ENCODE results near the gene PDGFD.

The PDGFD gene

GRCh38 chr11:103988595-103988969 lies 175.4 kb downstream of the PDGFD start:
- no peak for TF ChIP-seq CTCF (IDR thresholded peaks at IDR 0.05; ENCODE audit: low read depth, low read length)
- Histone ChIP-seq H3K27me3 (ENCODE audit: insufficient read depth, low read depth, severe bottlenecking) (no peaks in the 10 kb centered on the region), H3K36me3 (no peaks in the 10 kb centered on the region), H3K4me3 (ENCODE audit: low read depth, low read length) (no peak overlapping the region), H3K27ac (no peak overlapping the region), H3K9me3 (ENCODE audit: severe bottlenecking) (no peaks in the 10 kb centered on the region)
- DNase-seq = no peak

- Histone ChIP-seq H3K4me3 (ENCODE audit: low read depth, low read length) (no peak overlapping the region), H3K9me3 (ENCODE audit: severe bottlenecking) (no peaks in the 10 kb centered on the region), H3K27me3 (ENCODE audit: insufficient read depth, low read depth, severe bottlenecking) (no peaks in the 10 kb centered on the region), H3K27ac (no peak overlapping the region), H3K36me3 (no peaks in the 10 kb centered on the region)
- no peak for DNase-seq
- no peak for TF ChIP-seq CTCF (IDR thresholded peaks at IDR 0.05; ENCODE audit: low read depth, low read length)
Observed at GRCh38 chr11:103987629-103988594, 176.0 kb downstream of the PDGFD start.

GRCh38 chr11:103985041-103985440 lies 178.9 kb downstream of the PDGFD start:
- no peaks in the 10 kb centered on the region for H3K27me3 ChIP-seq (ENCODE audit: insufficient read depth, low read depth, severe bottlenecking)
- no peak for TF ChIP-seq CTCF (IDR thresholded peaks at IDR 0.05; ENCODE audit: low read depth, low read length)
- DNase-seq = no peak

GRCh38 chr11:103980108-103980507 lies 183.8 kb downstream of the PDGFD start:
- Histone ChIP-seq H3K4me3 (ENCODE audit: low read depth, low read length) (no peak overlapping the region), H3K27me3 (ENCODE audit: insufficient read depth, low read depth, severe bottlenecking) (no peaks in the 10 kb centered on the region), H3K36me3 (no peaks in the 10 kb centered on the region), H3K27ac (no peak overlapping the region), H3K9me3 (ENCODE audit: severe bottlenecking) (no peaks in the 10 kb centered on the region)
- TF ChIP-seq CTCF (IDR thresholded peaks at IDR 0.05; ENCODE audit: low read depth, low read length) = no peak
- DNase-seq = no peak

More at GRCh38 chr11:103985041-103985440, 178.9 kb downstream of the PDGFD start:
- Histone ChIP-seq H3K27ac (no peak overlapping the region), H3K36me3 (no peaks in the 10 kb centered on the region), H3K4me3 (ENCODE audit: low read depth, low read length) (no peak overlapping the region), H3K9me3 (ENCODE audit: severe bottlenecking) (no peaks in the 10 kb centered on the region)

GRCh38 chr11:103978616-103979595 lies 185.0 kb downstream of the PDGFD start:
- no peaks in the 10 kb centered on the region for H3K36me3 ChIP-seq
- no peaks in the 10 kb centered on the region for H3K9me3 ChIP-seq (ENCODE audit: severe bottlenecking)
- no peak overlapping the region for H3K4me3 ChIP-seq (ENCODE audit: low read depth, low read length)
- H3K27me3 ChIP-seq (ENCODE audit: insufficient read depth, low read depth, severe bottlenecking) = no peaks in the 10 kb centered on the region
- no peak for TF ChIP-seq CTCF (IDR thresholded peaks at IDR 0.05; ENCODE audit: low read depth, low read length)
- no peak overlapping the region for H3K27ac ChIP-seq
- no peak for DNase-seq

Measured in WERI-Rb-1 (cell line).